Choroid plexus epithelial cell (primary cell): ENCODE measurements around the gene ANKRD65.

Experiments used
- DNase-seq: peaks from one replicate; pipeline ENCODE4 v3.0.0-alpha.2; 2010; ENCODE audit warnings: low read depth
- H3K4me3 ChIP-seq: 2 replicates; pipeline ENCODE4 v1.5.1; 2011; ENCODE audit warnings: low read depth, mild to moderate bottlenecking, control low read depth, low read length, moderate library complexity
- CTCF ChIP-seq: conservative IDR thresholded peaks from 2 replicates; pipeline ENCODE4 v1.5.1; 2011; ENCODE audit warnings: low read depth, mild to moderate bottlenecking, control low read depth, inconsistent platforms, low read length, moderate library complexity

The ANKRD65 gene

GRCh38 chr1:1437904-1438376 lies 16.9 kb upstream of the ANKRD65 start:
- no peak for TF ChIP-seq CTCF
- DNase-seq = no peak
- H3K4me3 ChIP-seq = no peak overlapping the region

- TF ChIP-seq CTCF = no peak
- no peak overlapping the region for H3K4me3 ChIP-seq
- no peak for DNase-seq
These were observed 16.2 kb upstream of the ANKRD65 start for GRCh38 chr1:1437033-1437903.

- TF ChIP-seq CTCF = no peak
- H3K4me3 ChIP-seq = no peak overlapping the region
- DNase-seq = no peak
These were observed 15.6 kb upstream of the ANKRD65 start for GRCh38 chr1:1436630-1437032.

- TF ChIP-seq CTCF = no peak
- H3K4me3 ChIP-seq = peak overlapping the region; percentile 49
- no peak for DNase-seq
These were observed 15.0 kb upstream of the ANKRD65 start for GRCh38 chr1:1435911-1436629.

- DNase-seq = peak; percentile 64
- H3K4me3 ChIP-seq = peak within 1 kb of the TSS; percentile 49
- TF ChIP-seq CTCF = peak; percentile 7
These were observed 14.2 kb upstream of the ANKRD65 start, which contains the start of gene VWA1 for GRCh38 chr1:1435106-1435903. Gene VWA1 (plus strand): TSS chr1:1435690. CDS start chr1:1435749, 59 bp downstream.

GRCh38 chr1:1434824-1435105 lies 13.7 kb upstream of the ANKRD65 start:
- no peak for DNase-seq
- no peak for TF ChIP-seq CTCF
- H3K4me3 ChIP-seq = no peak overlapping the region
